WTC11 (cell line): ENCODE data around the gene CDK5RAP2. TPM values are rescaled to one million over a fixed set of nuclear protein-coding genes. Genes with fewer than 3 reads are reported as not detected.

Source experiments
- ATAC-seq: fragments of 200-7000 bp; cut with Tn5 transposase; 2 replicates; pipeline ENCODE4 v1.10.0; 2021; ENCODE audit warnings: mild to moderate bottlenecking, moderate library complexity
- CTCF ChIA-PET: fragments of 300-600 bp; sonication (Branson Sonifier 250); formaldehyde crosslinking; loops from one replicate; lab custom pipeline; 2021; ENCODE audit warnings: antibody characterized with exemption; lab: Charles Lee
- POLR2A ChIA-PET: fragments of 350-600 bp; sonication (Branson Sonifier 250); formaldehyde crosslinking; loops from one replicate; lab custom pipeline; 2021; ENCODE audit warnings: antibody characterized with exemption; lab: Charles Lee
- DNase-seq: peaks from one replicate; pipeline ENCODE4 v3.0.0; 2021; ENCODE audit warnings: low spot score
- H3K27ac Mint-ChIP-seq: 2 replicates; pipeline ENCODE4 v1.8.0; 2021; ENCODE audit warnings: mixed read lengths
- H3K27me3 Mint-ChIP-seq: 2 replicates; pipeline ENCODE4 v1.8.0; 2021; ENCODE audit warnings: low read depth, mild to moderate bottlenecking, moderate library complexity, mixed read lengths
- H3K36me3 Mint-ChIP-seq: 2 replicates; pipeline ENCODE4 v1.8.0; 2021; ENCODE audit warnings: mixed read lengths
- H3K4me1 Mint-ChIP-seq: 2 replicates; pipeline ENCODE4 v1.8.0; 2022; ENCODE audit warnings: mixed read lengths
- H3K4me3 Mint-ChIP-seq: 2 replicates; pipeline ENCODE4 v1.8.0; 2021; ENCODE audit warnings: mild to moderate bottlenecking, moderate library complexity, mixed read lengths
- H3K9me3 Mint-ChIP-seq: 2 replicates; pipeline ENCODE4 v1.8.0; 2021; ENCODE audit warnings: mixed read lengths
- CREM ChIP-seq: sonication (generic); formaldehyde crosslinking; IDR thresholded peaks from 2 replicates; pipeline ENCODE4 v1.8.1; 2022; ENCODE audit warnings: mild to moderate bottlenecking, missing genetic modification reagents, moderate library complexity
- ETV6 ChIP-seq: sonication (generic); formaldehyde crosslinking; IDR thresholded peaks from 2 replicates; pipeline ENCODE4 v1.8.1; 2022; ENCODE audit warnings: mild to moderate bottlenecking, missing genetic modification reagents
- FOXK1 ChIP-seq: sonication (generic); formaldehyde crosslinking; IDR thresholded peaks from 2 replicates; pipeline ENCODE4 v1.8.0; 2022; ENCODE audit warnings: mild to moderate bottlenecking, moderate library complexity, missing genetic modification reagents
- KAT7 ChIP-seq: sonication (generic); formaldehyde crosslinking; IDR thresholded peaks from 2 replicates; pipeline ENCODE4 v1.8.1; 2023; ENCODE audit warnings: missing genetic modification reagents, mild to moderate bottlenecking, borderline replicate concordance
- MYBL2 ChIP-seq: sonication (generic); formaldehyde crosslinking; IDR thresholded peaks from 2 replicates; pipeline ENCODE4 v1.8.1; 2023; ENCODE audit warnings: mild to moderate bottlenecking, moderate library complexity, missing genetic modification reagents
- NR2C2 ChIP-seq: sonication (generic); formaldehyde crosslinking; IDR thresholded peaks from 2 replicates; pipeline ENCODE4 v1.8.0; 2022; ENCODE audit warnings: mild to moderate bottlenecking, missing genetic modification reagents
- NR3C1 ChIP-seq: sonication (generic); formaldehyde crosslinking; conservative IDR thresholded peaks from 2 replicates; pipeline ENCODE4 v1.8.1; 2023; ENCODE audit warnings: low read depth, mild to moderate bottlenecking, missing genetic modification reagents
- TCF7 ChIP-seq: sonication (generic); formaldehyde crosslinking; IDR thresholded peaks from 2 replicates; pipeline ENCODE4 v1.8.0; 2022; ENCODE audit warnings: mild to moderate bottlenecking, low read depth, missing genetic modification reagents, moderate library complexity
- total RNA-seq: library from RNA; stranded (reverse); gene quantifications from 3 replicates; pipeline ENCODE4 v1.2.3, GENCODE V29; 2021
- TF ChIP-seq, protein P1 (sequence below): sonication (generic); formaldehyde crosslinking; IDR thresholded peaks from 2 replicates; pipeline ENCODE4 v1.8.1; 2022; ENCODE audit warnings: low read depth, mild to moderate bottlenecking, moderate library complexity, missing genetic modification reagents, borderline replicate concordance
- TF ChIP-seq, protein P2 (sequence below): sonication (generic); formaldehyde crosslinking; IDR thresholded peaks from 2 replicates; pipeline ENCODE4 v1.8.0; 2022; ENCODE audit warnings: mild to moderate bottlenecking, missing genetic modification reagents
- TF ChIP-seq, protein P3 (sequence below): fragments of 250-450 bp; sonication (Bioruptor Pico); conservative IDR thresholded peaks from 2 replicates; pipeline ENCODE4 v1.9.0; 2021; ENCODE audit warnings: mild to moderate bottlenecking
- TF ChIP-seq, protein P4 (sequence below): sonication (generic); formaldehyde crosslinking; IDR thresholded peaks from 2 replicates; pipeline ENCODE4 v1.8.1; 2023; ENCODE audit warnings: mild to moderate bottlenecking, moderate library complexity, missing genetic modification reagents
- TF ChIP-seq, protein P5 (sequence below): sonication (generic); formaldehyde crosslinking; IDR thresholded peaks from 2 replicates; pipeline ENCODE4 v1.8.1; 2023; ENCODE audit warnings: mild to moderate bottlenecking, missing genetic modification reagents
- TF ChIP-seq, protein P6 (sequence below): sonication (generic); formaldehyde crosslinking; IDR thresholded peaks from 2 replicates; pipeline ENCODE4 v1.8.0; 2023; ENCODE audit warnings: missing genetic modification reagents
- TF ChIP-seq, protein P7 (sequence below): sonication (generic); formaldehyde crosslinking; IDR thresholded peaks from 2 replicates; pipeline ENCODE4 v1.8.0; 2023; ENCODE audit warnings: mild to moderate bottlenecking, missing genetic modification reagents
- TF ChIP-seq, protein P8 (sequence below): sonication (generic); formaldehyde crosslinking; IDR thresholded peaks from 2 replicates; pipeline ENCODE4 v1.8.0; 2022; ENCODE audit warnings: mild to moderate bottlenecking, missing genetic modification reagents
- TF ChIP-seq, protein P9 (sequence below): sonication (generic); formaldehyde crosslinking; IDR thresholded peaks from 2 replicates; pipeline ENCODE4 v1.8.1; 2023; ENCODE audit warnings: mild to moderate bottlenecking, missing genetic modification reagents, borderline replicate concordance

CDK5RAP2 gene
- total RNA-seq, 1 experiment from 2014 or later: 48.3 TPM

DNA sequence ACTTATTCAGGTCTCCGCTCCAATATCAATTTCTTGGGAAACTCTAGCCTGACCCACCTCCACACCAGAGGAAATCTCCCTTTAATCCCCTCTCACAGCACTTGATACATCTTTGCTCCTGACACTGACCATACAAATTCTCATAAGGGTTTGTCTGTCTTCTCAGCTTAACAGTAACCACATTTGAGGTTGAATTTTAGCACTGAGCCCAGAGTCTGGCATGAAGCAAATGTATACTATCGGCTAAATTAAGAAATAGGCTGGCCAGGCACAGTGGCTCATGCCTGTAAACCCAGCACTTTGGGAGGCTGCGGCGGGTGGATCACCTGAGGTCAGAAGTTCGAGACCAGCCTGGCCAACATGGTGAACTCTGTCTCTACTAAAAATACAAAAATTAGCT lies 9.7 kb downstream of the CDK5RAP2 start (continued):
- TF ChIP-seq, protein P1, sequence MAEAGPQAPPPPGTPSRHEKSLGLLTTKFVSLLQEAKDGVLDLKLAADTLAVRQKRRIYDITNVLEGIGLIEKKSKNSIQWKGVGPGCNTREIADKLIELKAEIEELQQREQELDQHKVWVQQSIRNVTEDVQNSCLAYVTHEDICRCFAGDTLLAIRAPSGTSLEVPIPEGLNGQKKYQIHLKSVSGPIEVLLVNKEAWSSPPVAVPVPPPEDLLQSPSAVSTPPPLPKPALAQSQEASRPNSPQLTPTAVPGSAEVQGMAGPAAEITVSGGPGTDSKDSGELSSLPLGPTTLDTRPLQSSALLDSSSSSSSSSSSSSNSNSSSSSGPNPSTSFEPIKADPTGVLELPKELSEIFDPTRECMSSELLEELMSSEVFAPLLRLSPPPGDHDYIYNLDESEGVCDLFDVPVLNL: no peak
- TF ChIP-seq KAT7 (no peak), NR3C1 (CRISPR knock-in tag) (no peak), NR2C2 (no peak)
- TF ChIP-seq, protein P2, sequence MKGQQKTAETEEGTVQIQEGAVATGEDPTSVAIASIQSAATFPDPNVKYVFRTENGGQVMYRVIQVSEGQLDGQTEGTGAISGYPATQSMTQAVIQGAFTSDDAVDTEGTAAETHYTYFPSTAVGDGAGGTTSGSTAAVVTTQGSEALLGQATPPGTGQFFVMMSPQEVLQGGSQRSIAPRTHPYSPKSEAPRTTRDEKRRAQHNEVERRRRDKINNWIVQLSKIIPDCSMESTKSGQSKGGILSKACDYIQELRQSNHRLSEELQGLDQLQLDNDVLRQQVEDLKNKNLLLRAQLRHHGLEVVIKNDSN (CRISPR knock-in tag): no peak
- TF ChIP-seq, protein P3, sequence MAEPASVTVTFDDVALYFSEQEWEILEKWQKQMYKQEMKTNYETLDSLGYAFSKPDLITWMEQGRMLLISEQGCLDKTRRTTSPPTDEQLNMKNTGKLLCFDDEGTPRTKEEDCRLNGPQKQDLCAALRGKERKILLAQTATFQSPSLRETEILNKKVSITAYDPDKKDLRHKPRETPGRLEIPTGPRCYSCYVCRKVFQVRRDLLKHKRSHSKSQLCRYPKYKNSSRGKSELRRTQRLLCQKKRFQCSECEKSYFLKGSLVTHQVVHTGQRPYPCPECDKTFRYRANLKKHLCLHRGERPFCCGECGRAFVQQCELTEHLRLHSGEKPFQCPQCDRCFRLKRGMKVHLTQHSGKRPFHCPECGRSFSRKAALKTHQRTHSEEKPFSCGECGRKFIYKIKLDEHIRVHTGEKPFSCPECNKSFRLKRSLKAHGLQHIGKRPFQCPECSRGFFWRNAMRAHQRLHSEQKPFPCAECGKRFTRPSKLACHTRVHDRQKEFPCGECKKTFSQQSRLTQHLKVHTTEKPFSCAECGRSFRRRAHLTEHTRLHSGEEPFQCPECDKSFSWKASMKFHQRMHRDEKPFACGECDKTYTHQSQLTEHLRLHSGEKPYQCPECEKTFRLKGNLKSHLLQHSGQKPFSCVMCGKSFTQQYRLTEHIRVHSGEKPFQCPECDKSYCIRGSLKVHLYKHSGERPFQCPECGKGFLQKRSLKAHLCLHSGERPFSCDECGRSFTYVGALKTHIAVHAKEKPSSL (CRISPR knock-in tag): no peak
- TF ChIP-seq, protein P4, sequence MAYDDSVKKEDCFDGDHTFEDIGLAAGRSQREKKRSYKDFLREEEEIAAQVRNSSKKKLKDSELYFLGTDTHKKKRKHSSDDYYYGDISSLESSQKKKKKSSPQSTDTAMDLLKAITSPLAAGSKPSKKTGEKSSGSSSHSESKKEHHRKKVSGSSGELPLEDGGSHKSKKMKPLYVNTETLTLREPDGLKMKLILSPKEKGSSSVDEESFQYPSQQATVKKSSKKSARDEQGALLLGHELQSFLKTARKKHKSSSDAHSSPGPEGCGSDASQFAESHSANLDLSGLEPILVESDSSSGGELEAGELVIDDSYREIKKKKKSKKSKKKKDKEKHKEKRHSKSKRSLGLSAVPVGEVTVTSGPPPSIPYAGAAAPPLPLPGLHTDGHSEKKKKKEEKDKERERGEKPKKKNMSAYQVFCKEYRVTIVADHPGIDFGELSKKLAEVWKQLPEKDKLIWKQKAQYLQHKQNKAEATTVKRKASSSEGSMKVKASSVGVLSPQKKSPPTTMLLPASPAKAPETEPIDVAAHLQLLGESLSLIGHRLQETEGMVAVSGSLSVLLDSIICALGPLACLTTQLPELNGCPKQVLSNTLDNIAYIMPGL: no peak

DNA sequence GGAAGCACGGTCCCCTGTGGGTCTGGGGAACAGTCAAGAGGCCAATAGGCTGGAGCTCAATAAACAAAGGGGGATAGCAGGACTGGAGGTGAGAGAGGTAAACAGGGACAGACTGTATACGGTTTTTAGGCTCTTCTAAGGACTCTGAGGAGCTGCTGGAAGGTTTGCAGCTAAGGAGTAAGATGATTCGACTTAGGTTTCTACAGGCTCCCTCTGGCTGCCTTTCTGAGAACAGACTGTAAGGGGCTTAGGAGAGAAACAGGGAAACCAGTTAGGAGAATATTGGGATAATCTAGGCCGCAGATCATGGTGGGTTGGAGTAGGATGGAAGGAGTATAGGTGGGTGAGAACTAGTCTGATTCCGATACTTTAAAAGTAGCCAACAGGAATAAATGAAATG lies 10.4 kb downstream of the CDK5RAP2 start:
- ChIA-PET POLR2A (no interaction called here), CTCF (interaction anchor here (0.7 kb wide), 1 partner anchor 10 kb away, joined by 4 read pairs; no protein-coding TSS in a partner anchor)
- Mint-ChIP-seq H3K4me3 (no peak overlapping the region), H3K9me3 (no peaks in the 10 kb centered on the region), H3K4me1 (no peaks in the 10 kb centered on the region), H3K27me3 (no peaks in the 10 kb centered on the region), H3K27ac (no peak overlapping the region), H3K36me3 (peaks cover 53% of the 10 kb centered on the region)
- no peak for ATAC-seq
- DNase-seq: no peak
- no peak for TF ChIP-seq TCF7 (CRISPR knock-in tag)
- TF ChIP-seq ETV6 (CRISPR knock-in tag): no peak
- no peak for TF ChIP-seq MYBL2 (CRISPR knock-in tag)
- no peak for TF ChIP-seq CREM
- TF ChIP-seq, protein P5, sequence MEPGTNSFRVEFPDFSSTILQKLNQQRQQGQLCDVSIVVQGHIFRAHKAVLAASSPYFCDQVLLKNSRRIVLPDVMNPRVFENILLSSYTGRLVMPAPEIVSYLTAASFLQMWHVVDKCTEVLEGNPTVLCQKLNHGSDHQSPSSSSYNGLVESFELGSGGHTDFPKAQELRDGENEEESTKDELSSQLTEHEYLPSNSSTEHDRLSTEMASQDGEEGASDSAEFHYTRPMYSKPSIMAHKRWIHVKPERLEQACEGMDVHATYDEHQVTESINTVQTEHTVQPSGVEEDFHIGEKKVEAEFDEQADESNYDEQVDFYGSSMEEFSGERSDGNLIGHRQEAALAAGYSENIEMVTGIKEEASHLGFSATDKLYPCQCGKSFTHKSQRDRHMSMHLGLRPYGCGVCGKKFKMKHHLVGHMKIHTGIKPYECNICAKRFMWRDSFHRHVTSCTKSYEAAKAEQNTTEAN (CRISPR knock-in tag): no peak
- TF ChIP-seq, protein P6, sequence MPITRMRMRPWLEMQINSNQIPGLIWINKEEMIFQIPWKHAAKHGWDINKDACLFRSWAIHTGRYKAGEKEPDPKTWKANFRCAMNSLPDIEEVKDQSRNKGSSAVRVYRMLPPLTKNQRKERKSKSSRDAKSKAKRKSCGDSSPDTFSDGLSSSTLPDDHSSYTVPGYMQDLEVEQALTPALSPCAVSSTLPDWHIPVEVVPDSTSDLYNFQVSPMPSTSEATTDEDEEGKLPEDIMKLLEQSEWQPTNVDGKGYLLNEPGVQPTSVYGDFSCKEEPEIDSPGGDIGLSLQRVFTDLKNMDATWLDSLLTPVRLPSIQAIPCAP: no peak
- TF ChIP-seq, protein P7, sequence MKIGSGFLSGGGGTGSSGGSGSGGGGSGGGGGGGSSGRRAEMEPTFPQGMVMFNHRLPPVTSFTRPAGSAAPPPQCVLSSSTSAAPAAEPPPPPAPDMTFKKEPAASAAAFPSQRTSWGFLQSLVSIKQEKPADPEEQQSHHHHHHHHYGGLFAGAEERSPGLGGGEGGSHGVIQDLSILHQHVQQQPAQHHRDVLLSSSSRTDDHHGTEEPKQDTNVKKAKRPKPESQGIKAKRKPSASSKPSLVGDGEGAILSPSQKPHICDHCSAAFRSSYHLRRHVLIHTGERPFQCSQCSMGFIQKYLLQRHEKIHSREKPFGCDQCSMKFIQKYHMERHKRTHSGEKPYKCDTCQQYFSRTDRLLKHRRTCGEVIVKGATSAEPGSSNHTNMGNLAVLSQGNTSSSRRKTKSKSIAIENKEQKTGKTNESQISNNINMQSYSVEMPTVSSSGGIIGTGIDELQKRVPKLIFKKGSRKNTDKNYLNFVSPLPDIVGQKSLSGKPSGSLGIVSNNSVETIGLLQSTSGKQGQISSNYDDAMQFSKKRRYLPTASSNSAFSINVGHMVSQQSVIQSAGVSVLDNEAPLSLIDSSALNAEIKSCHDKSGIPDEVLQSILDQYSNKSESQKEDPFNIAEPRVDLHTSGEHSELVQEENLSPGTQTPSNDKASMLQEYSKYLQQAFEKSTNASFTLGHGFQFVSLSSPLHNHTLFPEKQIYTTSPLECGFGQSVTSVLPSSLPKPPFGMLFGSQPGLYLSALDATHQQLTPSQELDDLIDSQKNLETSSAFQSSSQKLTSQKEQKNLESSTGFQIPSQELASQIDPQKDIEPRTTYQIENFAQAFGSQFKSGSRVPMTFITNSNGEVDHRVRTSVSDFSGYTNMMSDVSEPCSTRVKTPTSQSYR (CRISPR knock-in tag): no peak
- TF ChIP-seq FOXK1: no peak
- TF ChIP-seq, protein P8, sequence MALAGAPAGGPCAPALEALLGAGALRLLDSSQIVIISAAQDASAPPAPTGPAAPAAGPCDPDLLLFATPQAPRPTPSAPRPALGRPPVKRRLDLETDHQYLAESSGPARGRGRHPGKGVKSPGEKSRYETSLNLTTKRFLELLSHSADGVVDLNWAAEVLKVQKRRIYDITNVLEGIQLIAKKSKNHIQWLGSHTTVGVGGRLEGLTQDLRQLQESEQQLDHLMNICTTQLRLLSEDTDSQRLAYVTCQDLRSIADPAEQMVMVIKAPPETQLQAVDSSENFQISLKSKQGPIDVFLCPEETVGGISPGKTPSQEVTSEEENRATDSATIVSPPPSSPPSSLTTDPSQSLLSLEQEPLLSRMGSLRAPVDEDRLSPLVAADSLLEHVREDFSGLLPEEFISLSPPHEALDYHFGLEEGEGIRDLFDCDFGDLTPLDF: no peak
- TF ChIP-seq, protein P3 (CRISPR knock-in tag): no peak
- TF ChIP-seq, protein P9, sequence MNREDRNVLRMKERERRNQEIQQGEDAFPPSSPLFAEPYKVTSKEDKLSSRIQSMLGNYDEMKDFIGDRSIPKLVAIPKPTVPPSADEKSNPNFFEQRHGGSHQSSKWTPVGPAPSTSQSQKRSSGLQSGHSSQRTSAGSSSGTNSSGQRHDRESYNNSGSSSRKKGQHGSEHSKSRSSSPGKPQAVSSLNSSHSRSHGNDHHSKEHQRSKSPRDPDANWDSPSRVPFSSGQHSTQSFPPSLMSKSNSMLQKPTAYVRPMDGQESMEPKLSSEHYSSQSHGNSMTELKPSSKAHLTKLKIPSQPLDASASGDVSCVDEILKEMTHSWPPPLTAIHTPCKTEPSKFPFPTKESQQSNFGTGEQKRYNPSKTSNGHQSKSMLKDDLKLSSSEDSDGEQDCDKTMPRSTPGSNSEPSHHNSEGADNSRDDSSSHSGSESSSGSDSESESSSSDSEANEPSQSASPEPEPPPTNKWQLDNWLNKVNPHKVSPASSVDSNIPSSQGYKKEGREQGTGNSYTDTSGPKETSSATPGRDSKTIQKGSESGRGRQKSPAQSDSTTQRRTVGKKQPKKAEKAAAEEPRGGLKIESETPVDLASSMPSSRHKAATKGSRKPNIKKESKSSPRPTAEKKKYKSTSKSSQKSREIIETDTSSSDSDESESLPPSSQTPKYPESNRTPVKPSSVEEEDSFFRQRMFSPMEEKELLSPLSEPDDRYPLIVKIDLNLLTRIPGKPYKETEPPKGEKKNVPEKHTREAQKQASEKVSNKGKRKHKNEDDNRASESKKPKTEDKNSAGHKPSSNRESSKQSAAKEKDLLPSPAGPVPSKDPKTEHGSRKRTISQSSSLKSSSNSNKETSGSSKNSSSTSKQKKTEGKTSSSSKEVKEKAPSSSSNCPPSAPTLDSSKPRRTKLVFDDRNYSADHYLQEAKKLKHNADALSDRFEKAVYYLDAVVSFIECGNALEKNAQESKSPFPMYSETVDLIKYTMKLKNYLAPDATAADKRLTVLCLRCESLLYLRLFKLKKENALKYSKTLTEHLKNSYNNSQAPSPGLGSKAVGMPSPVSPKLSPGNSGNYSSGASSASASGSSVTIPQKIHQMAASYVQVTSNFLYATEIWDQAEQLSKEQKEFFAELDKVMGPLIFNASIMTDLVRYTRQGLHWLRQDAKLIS (CRISPR knock-in tag): no peak
